Fibroblast of lung (primary cell): ENCODE data around the gene PPP2R1A. TPM values are rescaled to one million over a fixed set of nuclear protein-coding genes. Genes with fewer than 3 reads are reported as not detected.

ENCODE experiments used
- DNase-seq, 2 donors: peaks; one replicate each; pipeline versions ENCODE4 v3.0.0 to v3.0.0-alpha.2; 2010; ENCODE audit warnings: low read depth in 2 of 2
- H2AFZ ChIP-seq: 2 replicates; pipeline ENCODE4 v1.5.1; 2012; ENCODE audit warnings: low read length, control low read depth, inconsistent platforms
- H3K27ac ChIP-seq: 2 replicates; pipeline ENCODE4 v1.5.1; 2011; ENCODE audit warnings: low read length, control low read depth; ENCODE audit not compliant: insufficient read depth
- H3K27me3 ChIP-seq: 2 replicates; pipeline ENCODE4 v1.5.1; 2011; ENCODE audit warnings: mild to moderate bottlenecking, low read length; ENCODE audit not compliant: control insufficient read depth, insufficient read depth
- H3K36me3 ChIP-seq: 2 replicates; pipeline ENCODE4 v1.5.1; 2011; ENCODE audit warnings: low read length; ENCODE audit not compliant: control insufficient read depth, insufficient read depth
- H3K4me1 ChIP-seq: 2 replicates; pipeline ENCODE4 v1.5.1; 2011; ENCODE audit warnings: low read length; ENCODE audit not compliant: control insufficient read depth, insufficient read depth; ENCODE audit errors: extremely low read depth
- H3K4me2 ChIP-seq: 2 replicates; pipeline ENCODE4 v1.5.1; 2011; ENCODE audit warnings: low read length, control low read depth; ENCODE audit not compliant: insufficient read depth; ENCODE audit errors: extremely low read depth
- H3K4me3 ChIP-seq, 4 experiments: fragments of 200-600 bp in 1 of 4; sonication (generic) in 1 of 4; replicated peaks in 1 of 4; 2 replicates each; pipeline ENCODE4 v1.5.1; 2011 to 2016; ENCODE audit warnings: low read length in 4 of 4, low read depth in 3 of 4, mild to moderate bottlenecking in 3 of 4, control low read depth in 2 of 4, inconsistent platforms in 1 of 4, mixed read lengths in 1 of 4; ENCODE audit not compliant: insufficient read depth in 1 of 4; ENCODE audit errors: control extremely low read depth in 1 of 4
- H3K79me2 ChIP-seq: 2 replicates; pipeline ENCODE4 v1.5.1; 2012; ENCODE audit warnings: mild to moderate bottlenecking, low read length, inconsistent platforms; ENCODE audit not compliant: control insufficient read depth, insufficient read depth
- H3K9ac ChIP-seq: 2 replicates; pipeline ENCODE4 v1.5.1; 2011; ENCODE audit warnings: mild to moderate bottlenecking, low read length, control low read depth; ENCODE audit not compliant: insufficient read depth
- H3K9me3 ChIP-seq: 2 replicates; pipeline ENCODE4 v1.5.1; 2012; ENCODE audit warnings: low read depth, low read length; ENCODE audit not compliant: control insufficient read depth, insufficient read depth
- H4K20me1 ChIP-seq: 2 replicates; pipeline ENCODE4 v1.5.1; 2011; ENCODE audit warnings: low read length; ENCODE audit not compliant: control insufficient read depth, insufficient read depth; ENCODE audit errors: extremely low read depth
- EZH2 ChIP-seq: IDR thresholded peaks from 2 replicates; pipeline ENCODE4 v1.5.1; 2012; ENCODE audit warnings: low read length, control low read depth, mild to moderate bottlenecking; ENCODE audit errors: missing control alignments
- polyA plus RNA-seq, 2 donors: library from polyadenylated mRNA; depleted of rRNA in 1 of 2; stranded (reverse) in 1 of 2; unstranded in 1 of 2; fragments of >200 nt; gene quantifications; 2 replicates each; pipeline ENCODE4 v1.2.1, GENCODE V29; 2011 to 2012; ENCODE audit warnings: missing spikeins in 1 of 2
- total RNA-seq: library from RNA; depleted of rRNA; stranded (reverse); fragments of >200 nt; gene quantifications from 2 replicates; pipeline ENCODE4 v1.2.1, GENCODE V29; 2014
- TF ChIP-seq, protein P1 (sequence below), 2 donors: IDR thresholded peaks in 1 of 2; conservative IDR thresholded peaks in 1 of 2; 1 replicate in 1 of 2; 2 replicates in 1 of 2; pipeline ENCODE4 v1.5.1; 2011 to 2012; ENCODE audit warnings: low read length in 2 of 2, control low read depth in 1 of 2, inconsistent platforms in 1 of 2, low read depth in 1 of 2, mild to moderate bottlenecking in 1 of 2

Gene PPP2R1A
- total and polyA plus RNA-seq, 2 donors (not counting 1 experiment from before 2014, with no cell fraction given): 115 to 171 TPM

DNA sequence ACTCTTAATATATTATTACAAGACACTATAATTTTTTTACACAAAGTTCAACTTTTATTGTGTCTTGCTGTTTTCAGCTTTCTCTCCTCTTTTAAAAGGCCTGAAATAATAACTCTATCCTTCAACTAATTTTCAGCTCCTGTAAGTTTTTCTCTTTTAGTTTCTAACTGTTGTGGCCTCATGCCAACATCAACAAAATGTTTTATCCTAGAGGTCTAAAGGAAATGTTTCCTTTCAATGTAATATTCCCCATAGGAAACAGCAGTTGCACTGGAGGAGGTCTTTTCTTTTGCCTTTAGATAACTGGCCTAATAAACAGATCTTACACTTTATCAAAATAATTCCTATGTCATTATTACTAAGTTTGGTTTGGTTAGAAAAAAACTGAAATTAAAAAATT, 41.6 kb upstream of the PPP2R1A start:
- Histone ChIP-seq H2AFZ (no peak overlapping the region), H4K20me1 (no peaks in the 10 kb centered on the region), H3K4me1 (no peaks in the 10 kb centered on the region), H3K9me3 (no peaks in the 10 kb centered on the region), H3K4me3 (no peak overlapping the region), H3K4me2 (no peak overlapping the region), H3K36me3 (no peaks in the 10 kb centered on the region), H3K27me3 (no peaks in the 10 kb centered on the region), H3K79me2 (no peaks in the 10 kb centered on the region), H3K27ac (no peak overlapping the region), H3K9ac (no peak overlapping the region)
- no peak for DNase-seq
- no peak for TF ChIP-seq EZH2
- TF ChIP-seq, protein P1, sequence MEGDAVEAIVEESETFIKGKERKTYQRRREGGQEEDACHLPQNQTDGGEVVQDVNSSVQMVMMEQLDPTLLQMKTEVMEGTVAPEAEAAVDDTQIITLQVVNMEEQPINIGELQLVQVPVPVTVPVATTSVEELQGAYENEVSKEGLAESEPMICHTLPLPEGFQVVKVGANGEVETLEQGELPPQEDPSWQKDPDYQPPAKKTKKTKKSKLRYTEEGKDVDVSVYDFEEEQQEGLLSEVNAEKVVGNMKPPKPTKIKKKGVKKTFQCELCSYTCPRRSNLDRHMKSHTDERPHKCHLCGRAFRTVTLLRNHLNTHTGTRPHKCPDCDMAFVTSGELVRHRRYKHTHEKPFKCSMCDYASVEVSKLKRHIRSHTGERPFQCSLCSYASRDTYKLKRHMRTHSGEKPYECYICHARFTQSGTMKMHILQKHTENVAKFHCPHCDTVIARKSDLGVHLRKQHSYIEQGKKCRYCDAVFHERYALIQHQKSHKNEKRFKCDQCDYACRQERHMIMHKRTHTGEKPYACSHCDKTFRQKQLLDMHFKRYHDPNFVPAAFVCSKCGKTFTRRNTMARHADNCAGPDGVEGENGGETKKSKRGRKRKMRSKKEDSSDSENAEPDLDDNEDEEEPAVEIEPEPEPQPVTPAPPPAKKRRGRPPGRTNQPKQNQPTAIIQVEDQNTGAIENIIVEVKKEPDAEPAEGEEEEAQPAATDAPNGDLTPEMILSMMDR (conservative IDR thresholded peaks at IDR 0.05 in 1 of 2, IDR thresholded peaks at IDR 0.05 in 1 of 2; ENCODE audit: low read depth in 1 of 2, low read length in 2 of 2): no peak

- Histone ChIP-seq H3K36me3 (no peaks in the 10 kb centered on the region), H3K9me3 (peaks cover 5% of the 10 kb centered on the region), H4K20me1 (no peaks in the 10 kb centered on the region), H3K4me1 (no peaks in the 10 kb centered on the region), H3K4me2 (no peak overlapping the region), H3K79me2 (no peaks in the 10 kb centered on the region), H3K4me3 (no peak overlapping the region), H3K27ac (no peak overlapping the region), H3K9ac (no peak overlapping the region), H3K27me3 (no peaks in the 10 kb centered on the region), H2AFZ (no peak overlapping the region)
- no peak for DNase-seq
- TF ChIP-seq, protein P1 (conservative IDR thresholded peaks at IDR 0.05 in 1 of 2, IDR thresholded peaks at IDR 0.05 in 1 of 2; ENCODE audit: low read depth in 1 of 2, low read length in 2 of 2): no peak
- TF ChIP-seq EZH2: no peak
Measured at GRCh38 chr19:52155596-52156359, 34.1 kb upstream of the PPP2R1A start.

DNA sequence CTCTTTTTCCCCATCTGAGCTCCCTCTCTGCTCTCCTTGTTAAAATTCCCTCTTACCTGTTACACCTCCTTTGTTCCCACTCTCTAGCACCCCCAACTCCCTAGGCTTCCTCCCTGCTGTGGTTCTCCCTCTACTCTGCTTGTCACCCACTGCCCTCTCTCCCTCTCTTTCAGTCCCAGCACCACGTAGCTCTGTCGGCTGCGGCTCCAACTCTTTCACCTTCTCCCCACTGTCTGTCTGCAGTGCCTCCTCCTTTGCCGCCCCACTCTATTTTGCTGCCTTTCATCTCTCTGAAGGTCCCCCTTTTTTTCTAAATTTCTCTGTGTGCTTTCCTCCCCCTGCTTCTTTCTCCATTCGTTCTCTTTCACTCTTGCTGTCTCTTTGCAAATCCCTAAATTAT, 19.5 kb upstream of the PPP2R1A start:
- Histone ChIP-seq H2AFZ (peak overlapping the region; percentile 94), H3K27me3 (no peaks in the 10 kb centered on the region), H3K36me3 (no peaks in the 10 kb centered on the region), H4K20me1 (no peaks in the 10 kb centered on the region), H3K27ac (no peak overlapping the region), H3K79me2 (no peaks in the 10 kb centered on the region), H3K9ac (peak overlapping the region; percentile 30), H3K9me3 (no peaks in the 10 kb centered on the region), H3K4me3 (peak overlapping the region; percentile 68 to 99 (median 93)), H3K4me1 (peaks cover 2% of the 10 kb centered on the region), H3K4me2 (peak overlapping the region; percentile 18)
- no peak for DNase-seq
- no peak for TF ChIP-seq EZH2
- TF ChIP-seq, protein P1 (conservative IDR thresholded peaks at IDR 0.05 in 1 of 2, IDR thresholded peaks at IDR 0.05 in 1 of 2; ENCODE audit: low read depth in 1 of 2, low read length in 2 of 2): no peak
